GM23248 (cell line): ENCODE results near the gene TFCP2L1.

Experiments used
- EZH2 ChIP-seq: fragments of 200-600 bp; sonication (generic); IDR thresholded peaks from 2 replicates; pipeline ENCODE4 v1.6.1; 2018; ENCODE audit warnings: antibody characterized with exemption, mild to moderate bottlenecking; ENCODE audit not compliant: insufficient read depth, poor library complexity, severe bottlenecking
- EZH2phosphoT487 ChIP-seq: fragments of 200-600 bp; sonication (generic); IDR thresholded peaks from 2 replicates; pipeline ENCODE4 v1.6.1; 2018; ENCODE audit warnings: antibody characterized with exemption, moderate library complexity, mild to moderate bottlenecking, low read depth; ENCODE audit not compliant: insufficient read depth

DNA sequence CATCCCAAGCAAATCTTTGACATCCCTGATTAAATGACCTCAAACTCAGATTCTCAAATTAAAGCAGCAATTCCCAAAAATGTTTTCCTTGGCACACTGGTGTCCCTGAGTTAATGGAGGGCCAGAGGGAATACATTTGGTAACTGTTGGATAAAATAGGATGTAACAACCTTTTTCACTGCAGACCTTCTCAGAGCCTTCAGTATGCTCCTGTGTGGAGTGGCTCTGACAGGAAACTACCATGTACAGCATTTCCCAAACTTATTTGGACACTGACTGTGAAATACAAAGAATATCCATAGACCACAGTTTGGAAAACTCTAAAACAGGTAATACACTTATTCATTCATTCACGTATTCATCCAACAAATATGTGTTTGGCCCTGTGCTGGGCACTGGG lies 91.8 kb downstream of the TFCP2L1 start:
- TF ChIP-seq EZH2 = no peak
- no peak for TF ChIP-seq EZH2phosphoT487
